Peyer's patch (tissue), 4 donors: Measurements from ENCODE around the gene SPI1.

Experiments
- POLR2A ChIP-seq, 2 donors: fragments of 450-650 bp; IDR thresholded peaks; one replicate each; pipeline ENCODE4 v1.5.1; 2017; ENCODE audit warnings: antibody characterized with exemption in 2 of 2, mild to moderate bottlenecking in 2 of 2, moderate library complexity in 2 of 2
- TF ChIP-seq, protein P1 (sequence below), 6 experiments: fragments of 450-650 bp in 4 of 6; fragments of 200-600 bp in 2 of 6; sonication (generic) in 1 of 6; IDR thresholded peaks; one replicate each; pipeline ENCODE4 v1.5.1; 2017 to 2019; ENCODE audit warnings: antibody characterized with exemption in 6 of 6, mild to moderate bottlenecking in 3 of 6, moderate library complexity in 1 of 6

GRCh38 chr11:47327025-47327424 lies 51.3 kb downstream of the SPI1 start:
- TF ChIP-seq, protein P1, sequence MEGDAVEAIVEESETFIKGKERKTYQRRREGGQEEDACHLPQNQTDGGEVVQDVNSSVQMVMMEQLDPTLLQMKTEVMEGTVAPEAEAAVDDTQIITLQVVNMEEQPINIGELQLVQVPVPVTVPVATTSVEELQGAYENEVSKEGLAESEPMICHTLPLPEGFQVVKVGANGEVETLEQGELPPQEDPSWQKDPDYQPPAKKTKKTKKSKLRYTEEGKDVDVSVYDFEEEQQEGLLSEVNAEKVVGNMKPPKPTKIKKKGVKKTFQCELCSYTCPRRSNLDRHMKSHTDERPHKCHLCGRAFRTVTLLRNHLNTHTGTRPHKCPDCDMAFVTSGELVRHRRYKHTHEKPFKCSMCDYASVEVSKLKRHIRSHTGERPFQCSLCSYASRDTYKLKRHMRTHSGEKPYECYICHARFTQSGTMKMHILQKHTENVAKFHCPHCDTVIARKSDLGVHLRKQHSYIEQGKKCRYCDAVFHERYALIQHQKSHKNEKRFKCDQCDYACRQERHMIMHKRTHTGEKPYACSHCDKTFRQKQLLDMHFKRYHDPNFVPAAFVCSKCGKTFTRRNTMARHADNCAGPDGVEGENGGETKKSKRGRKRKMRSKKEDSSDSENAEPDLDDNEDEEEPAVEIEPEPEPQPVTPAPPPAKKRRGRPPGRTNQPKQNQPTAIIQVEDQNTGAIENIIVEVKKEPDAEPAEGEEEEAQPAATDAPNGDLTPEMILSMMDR (IDR thresholded peaks at IDR 0.05): no peak
- TF ChIP-seq POLR2A (IDR thresholded peaks at IDR 0.05): no peak
